Esophagus mucosa (tissue), 1 donor: ENCODE data around the gene CTNNA1. TPM values are rescaled to one million over a fixed set of nuclear protein-coding genes. Genes with fewer than 3 reads are reported as not detected.

Experiments used
- ATAC-seq: fragments of 200-7000 bp; cut with Tn5 transposase; one replicate; pipeline ENCODE4 v1.9.1; 2020
- total RNA-seq: library from RNA; stranded (reverse); gene quantifications from one replicate; pipeline ENCODE4 v1.2.4, GENCODE V29; 2023
- donor health status: DM: yes; HTN: yes; CAD: no.

CTNNA1 gene
- total RNA-seq, 1 donor from 2014 or later: 332 TPM

DNA sequence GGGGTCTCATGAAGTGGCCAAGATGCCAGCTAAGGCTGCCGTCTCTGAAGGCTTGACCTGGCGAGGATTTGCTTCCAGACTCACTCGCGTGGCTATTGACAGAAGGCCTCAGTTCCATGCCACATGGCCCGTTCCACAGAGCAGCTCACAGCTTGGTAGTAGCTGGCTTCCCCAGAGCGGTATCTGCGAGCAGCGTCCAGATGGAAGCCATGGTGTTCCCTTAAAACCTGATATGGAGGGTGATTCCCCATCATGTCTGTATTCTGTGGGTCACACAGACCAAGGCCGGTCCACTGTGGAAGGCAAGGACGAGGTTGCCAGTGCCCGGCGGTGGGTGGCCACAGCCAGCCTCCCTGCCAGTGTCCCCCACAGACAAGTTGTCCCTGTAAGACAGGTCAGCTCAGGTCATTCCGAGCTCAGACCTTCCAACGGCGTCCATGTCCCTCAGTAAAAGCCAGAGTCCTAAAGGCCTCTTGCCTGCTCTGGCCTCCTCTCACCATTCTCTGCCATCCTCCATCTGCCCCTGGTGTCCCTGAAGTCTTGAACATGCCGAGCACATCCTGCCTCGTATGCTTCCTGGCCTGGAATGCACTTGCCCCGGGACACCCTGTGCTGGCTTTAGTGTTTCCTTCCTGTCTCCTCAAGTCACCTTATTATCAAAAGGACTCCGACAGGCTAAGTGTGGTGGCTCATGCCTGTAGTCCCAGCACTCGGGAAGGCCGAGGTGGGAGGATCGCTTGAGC is 183.2 kb downstream of the CTNNA1 start:
- ATAC-seq: peak; percentile 14

DNA sequence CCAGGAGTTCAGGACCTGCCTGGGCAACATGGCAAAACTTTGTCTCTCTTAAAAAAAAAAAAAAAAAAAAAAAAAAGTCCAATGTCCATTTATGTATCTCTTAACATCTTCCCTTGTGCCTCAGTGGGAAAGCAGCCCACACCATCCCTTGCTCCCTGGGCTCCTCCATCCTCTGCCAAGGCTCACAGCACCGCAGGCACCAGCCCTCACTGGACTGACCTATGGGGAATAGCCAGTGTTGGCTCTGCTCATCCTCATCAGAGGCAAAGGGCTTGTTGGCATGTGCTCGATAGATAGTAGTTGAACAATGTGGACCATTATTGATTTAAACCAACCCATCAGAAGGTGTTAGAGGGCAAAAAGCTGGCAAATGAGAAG is 183.7 kb downstream of the CTNNA1 start:
- peak; percentile 23 for ATAC-seq

DNA sequence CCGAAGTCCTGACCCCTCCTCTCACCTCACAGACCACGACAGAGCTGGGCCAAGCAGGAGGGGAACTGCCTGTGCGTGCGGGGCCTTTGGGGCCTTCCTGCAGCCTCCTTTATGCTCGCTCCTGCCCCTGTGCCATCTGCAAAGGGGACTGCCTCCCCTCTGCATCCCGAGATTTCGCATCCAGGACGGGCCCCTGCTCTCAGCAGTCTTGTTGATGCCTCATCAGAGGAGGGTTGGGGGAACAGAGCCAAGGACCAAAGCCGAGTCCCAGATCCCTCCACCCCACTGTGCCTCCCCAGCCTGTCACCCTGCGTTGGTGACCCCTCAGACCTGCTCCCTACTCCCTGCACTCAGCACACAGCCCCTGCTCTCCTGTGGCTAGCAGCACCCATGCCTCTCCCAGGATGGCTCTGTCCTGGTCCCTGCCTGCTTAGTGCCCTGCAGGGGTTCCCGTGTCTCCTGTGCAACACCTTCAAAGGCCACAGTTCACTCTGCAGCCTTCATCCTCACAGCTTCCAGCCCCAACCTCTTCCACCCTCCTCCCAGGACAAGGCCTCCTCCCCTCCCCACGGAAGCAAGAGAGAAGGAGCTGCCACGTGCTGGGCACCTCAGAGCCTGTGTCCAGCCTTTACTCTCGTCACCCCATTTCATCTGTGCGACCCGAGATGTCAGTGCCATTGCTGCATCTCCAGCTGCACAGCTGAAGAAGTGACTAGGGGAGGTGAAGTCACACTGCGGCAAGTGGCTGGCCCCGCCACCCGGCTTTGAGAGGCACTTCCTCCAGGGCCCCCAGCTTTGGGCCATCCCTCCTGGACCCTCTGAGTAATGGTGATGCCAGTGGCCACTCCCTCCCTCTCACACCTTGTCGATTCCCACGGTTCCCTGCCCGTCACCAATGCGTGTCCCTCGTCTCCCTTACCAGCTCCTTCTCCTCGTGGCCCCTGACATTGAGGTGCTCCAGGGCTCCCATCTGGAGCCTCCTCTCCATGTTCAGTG is 184.5 kb downstream of the CTNNA1 start:
- peak; percentile 37 for ATAC-seq

DNA sequence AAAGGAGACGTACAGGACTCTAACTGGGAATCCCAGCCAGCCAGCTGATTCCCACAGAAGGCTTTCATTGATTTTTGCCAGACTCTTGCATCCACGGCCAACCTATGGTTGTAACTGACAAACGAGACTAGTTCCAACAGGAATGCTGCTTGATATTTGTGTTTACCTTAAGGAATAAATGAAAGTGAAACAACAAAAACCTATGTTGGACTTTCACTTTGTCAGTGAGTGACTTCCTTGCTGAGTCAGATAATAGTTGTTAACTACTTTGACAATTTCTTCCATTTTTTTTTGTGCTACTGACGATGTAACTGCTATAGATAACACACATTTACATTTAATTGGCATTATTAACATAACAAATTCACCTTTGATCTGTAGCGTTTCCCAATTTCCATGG is 185.3 kb downstream of the CTNNA1 start:
- ATAC-seq: no peak

DNA sequence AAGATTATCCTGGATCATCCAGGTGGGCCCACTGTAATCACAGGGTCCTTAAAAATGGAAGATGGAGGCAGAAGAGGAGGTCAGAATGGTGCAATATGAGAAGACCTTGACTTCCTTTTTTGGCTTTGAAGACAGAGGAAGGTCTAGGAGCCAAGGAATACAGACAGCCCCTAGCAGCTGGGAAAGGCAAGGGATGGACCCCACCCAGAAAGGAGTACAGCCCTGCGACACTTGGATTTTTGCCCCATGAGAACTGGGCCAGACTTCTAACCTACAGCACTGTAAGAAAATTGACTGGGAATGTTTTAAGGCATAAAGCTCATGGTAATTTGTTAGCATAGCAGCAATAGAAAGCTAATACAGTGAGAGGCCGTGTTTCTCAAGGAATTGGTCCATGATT is 188.8 kb downstream of the CTNNA1 start:
- ATAC-seq: no peak

DNA sequence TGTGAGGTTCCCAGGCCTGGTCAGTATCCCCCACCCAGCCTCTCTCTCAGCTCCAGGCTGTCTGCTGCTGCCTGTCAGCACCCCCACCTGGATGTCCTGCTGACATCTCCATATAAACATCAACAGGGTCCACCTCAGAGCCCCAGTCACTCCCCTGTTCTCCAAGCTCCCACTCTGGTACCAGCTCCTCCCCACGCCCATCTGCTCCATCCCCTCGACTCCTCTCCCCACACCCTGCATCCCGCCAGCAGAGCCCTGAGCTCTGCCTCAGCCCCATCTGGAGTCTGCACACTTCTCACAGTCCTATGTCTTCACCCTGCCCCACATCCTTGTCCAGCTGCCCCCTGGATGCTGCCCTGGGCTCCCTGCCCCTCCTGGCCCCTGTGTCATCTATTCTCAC is 189.6 kb downstream of the CTNNA1 start:
- no peak for ATAC-seq

DNA sequence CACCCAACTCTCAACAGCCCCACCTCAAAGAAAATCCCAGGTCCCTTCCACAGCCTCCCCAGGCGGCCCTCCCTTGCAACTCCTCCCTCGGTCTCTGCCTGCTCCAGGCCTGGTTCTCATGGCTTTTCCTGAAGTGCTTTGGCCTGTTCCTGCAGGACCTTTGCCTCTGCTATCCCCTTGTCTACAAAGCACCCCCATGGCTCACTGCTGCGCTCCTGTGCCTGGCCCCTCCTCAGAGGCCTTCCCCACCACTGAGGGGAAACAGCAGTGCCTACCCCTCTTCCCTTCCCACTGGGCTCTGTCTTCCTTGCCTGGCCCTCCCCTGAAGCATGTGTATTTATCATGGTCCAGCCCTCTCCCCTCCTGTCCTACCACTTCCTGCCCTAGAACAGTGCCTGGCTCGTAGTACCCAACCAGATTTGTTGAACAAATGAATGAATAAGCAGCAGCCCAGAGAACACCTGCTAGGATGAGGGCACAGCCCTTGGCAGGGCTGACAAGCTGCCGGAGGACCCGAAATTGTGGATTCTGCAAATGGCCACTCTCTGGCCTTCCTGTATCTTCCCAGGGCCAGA is 190.5 kb downstream of the CTNNA1 start:
- ATAC-seq: no peak

DNA sequence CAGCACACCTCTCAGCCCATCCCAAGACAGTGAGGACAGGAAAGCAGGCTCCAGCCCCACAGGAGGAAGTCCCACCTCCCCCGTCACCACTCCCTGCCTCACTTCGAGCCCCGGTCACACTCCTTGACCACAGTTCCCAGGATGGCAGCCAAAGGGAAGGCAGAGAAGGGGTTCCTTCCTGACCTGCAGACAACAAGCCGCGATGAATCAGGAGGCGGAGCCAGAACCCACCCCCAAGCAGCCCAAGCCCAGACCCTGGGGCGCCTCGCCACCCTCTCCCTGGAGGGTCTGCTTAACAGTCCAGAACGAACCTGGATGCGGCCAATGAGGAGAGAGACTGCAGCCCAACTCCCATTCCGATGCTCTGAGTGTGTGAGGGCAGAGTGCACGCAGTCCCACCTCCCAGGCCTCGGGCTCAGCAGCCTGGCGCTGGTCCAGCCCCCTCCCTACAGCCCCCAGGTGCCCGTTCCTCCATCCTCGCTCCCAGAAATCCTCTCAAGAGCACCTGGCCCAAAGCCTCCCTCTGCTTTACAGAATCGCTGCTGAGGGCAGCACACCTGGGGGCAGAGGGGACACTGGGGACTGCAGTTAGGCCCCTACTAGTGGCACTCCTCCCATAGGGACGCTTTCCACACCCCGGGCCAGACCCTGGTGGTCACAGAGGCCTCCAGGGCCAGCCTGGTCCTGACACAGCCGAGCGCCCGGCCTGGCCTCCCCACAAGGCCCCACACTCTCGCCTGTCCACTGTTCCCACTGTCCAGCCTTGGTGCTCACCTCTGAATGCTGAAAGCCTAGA is 191.5 kb downstream of the CTNNA1 start:
- ATAC-seq: peak; percentile 21

DNA sequence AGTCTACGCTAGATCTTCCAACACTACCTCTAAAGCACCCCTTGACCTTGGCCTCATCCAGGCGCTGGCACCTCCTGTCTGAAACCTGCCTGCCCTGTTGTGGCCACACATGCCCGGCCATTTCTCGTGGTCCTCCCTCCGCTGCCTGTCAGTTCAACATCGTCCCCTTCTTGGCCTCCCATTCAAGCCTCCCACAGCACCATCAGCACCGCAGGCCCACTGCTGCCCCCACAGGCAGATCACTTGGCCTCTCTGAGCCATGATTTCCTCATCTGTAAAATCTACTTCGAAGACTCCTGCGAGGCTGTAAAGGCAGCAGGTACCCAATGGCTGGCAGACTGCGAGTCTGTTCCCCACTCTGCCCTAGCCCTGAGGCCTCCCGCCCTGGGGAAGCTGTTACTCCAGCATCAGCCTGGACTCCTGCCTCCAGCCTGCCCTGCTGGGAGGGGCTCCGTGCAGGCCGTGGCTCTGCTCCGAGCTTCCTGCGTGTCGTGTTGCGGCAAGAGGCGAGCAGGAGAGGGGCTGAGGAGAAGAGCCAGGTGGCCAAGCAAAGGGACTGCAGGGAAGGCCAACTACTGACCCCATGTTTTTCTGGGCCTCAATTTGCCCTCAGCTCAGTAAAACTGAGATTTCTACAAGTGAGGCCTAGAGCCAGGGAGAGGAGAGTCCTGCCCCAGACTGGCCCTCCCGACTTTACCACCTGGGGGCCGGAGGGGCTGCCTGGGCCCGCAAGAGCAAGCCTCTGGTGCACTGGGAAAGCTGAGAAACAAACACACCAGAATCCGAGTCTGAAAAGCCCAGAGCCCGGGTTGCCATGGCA is 192.4 kb downstream of the CTNNA1 start:
- no peak for ATAC-seq

DNA sequence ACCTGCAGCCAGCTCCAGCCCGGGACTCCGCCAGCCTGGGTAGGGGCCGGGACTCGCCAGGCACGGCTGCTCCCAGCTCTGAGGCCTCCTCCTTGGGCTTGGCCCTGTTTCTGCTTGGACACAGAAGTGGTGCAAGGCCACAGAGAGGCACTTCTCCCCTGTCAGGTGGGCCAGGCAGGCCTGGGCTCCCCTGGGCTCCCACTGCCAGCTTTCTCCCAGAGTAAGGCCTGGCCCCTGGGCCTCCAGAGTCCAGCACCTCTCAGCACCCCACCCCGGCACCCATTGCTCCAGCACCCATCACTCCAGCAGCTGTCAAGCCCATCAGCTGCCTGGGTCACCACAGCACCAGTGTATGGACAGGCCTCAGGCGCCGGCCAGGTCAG is 193.0 kb downstream of the CTNNA1 start:
- no peak for ATAC-seq

DNA sequence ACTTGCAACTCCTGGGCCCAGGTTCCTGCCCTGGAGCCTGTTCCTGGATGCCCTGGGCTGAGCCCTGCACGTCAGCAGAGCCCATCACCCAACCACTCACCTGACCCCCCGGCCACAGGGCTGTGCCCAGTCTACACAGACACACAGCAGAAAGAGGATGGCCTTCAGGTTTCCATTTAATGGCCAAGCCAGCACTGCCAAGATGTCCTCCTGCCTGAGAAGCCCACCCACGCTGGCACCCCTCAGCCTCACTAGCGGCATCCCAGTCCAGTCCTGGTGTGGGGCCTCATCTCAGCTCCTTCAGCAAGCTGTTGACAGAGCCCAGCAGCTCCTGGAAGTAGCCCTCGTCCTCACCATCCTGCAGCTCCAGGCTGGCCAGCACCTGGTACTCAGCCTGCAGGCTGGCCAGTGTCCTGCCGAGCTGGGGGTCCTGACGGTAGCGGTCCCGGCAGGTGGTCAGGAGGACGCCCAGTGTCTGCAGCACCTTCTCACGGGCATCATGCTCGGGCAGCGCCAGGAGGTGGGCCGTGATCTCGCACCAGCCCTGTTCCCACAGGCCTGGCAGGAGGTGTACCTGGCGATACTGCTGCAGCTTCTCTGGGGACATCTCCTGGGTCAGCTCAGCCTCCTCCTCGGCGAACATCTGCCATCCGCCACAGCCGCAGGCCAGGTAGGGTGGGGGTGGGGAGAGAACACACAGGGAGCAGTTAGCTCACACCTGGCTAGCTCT is 193.8 kb downstream of the CTNNA1 start:
- ATAC-seq: no peak

DNA sequence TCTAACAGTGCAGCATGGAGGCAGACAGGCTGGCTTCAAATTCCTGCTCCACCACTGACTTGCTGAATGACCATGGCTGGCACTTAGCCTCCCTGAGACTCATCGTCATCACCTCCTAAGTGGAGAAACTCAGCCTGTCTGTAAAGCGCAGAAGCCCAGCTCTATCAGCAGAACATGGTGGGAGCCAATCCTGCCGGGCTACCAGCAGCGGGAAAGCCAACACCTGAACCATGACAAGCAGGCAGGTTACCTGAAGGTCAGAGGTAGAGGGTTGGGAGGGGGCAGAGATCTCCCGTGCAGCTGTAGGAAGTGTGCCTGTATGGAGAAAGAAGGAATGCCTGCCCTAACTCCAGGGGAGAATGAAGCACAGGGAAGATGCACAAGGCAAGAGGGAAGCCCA is 194.6 kb downstream of the CTNNA1 start:
- no peak for ATAC-seq

DNA sequence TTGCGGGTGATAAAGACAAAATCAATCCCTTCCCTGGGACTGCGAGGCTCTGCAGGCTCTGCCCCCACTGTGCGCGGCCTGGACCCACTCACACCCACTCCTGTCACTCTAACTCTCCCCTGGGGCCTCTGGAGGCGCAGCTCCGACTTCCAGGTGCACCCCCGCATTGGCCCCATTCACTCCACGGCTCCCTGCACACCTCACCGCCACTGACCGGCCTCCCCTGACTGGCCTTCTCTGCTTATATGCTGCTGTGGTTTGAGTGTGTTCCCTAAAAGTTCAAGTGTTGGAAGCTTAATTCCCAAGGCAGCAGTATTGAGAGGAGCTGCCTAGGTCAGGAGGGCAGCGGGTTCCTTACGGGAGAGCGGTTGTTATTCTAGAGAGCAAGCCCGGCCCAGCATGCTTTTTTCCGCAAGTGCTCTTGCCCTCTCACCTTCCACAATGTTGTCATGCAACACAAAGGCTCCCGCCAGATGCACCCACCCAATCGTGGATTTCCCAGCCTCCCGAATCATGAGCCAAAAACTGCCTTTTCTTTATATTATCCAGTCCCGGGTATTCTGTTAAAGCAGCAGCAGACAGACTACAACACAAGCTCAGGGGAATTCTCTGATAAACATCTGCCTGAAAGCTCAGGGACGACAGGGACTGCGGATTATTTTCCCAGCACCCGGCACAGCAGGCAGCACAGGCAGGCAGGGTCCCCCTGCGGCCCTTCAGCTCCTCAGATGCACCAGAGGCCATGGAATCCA is 195.4 kb downstream of the CTNNA1 start:
- ATAC-seq: no peak

DNA sequence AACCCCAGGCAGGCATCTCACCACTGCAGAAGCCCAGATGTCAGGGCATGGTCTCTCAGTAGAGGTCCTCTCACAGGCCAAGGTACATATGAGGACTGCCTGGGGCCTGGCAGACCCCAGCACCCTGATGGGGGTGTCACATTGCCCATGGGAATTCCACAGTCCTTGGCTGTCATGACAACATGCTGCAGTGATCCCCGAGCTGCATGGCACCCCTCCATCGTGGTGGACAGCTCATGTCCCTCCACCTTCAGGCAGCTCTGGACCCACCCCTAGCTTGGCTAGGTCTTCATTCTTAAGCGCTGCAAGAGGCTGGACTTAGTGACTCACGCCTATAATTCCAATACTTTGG is 196.0 kb downstream of the CTNNA1 start:
- no peak for ATAC-seq

DNA sequence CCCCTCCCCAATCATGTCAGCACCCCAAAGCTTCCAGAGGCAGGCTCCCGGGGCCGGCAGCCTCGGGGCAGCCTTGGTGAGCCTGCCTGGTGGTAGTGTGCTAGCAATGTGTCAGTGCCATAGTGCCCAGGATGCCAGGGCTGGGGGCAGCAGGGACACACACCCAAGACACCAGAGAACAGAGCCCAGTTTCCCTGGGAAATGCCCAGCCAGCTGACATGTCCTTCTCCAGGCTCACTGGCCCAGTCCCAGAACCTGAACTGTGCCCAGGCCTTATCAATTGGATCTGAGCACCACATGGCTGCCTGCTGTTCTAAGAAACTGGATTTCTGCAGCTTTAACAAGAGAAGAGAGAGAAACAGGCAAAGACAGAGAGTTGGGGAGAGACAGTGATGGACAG is 196.8 kb downstream of the CTNNA1 start:
- ATAC-seq: no peak

DNA sequence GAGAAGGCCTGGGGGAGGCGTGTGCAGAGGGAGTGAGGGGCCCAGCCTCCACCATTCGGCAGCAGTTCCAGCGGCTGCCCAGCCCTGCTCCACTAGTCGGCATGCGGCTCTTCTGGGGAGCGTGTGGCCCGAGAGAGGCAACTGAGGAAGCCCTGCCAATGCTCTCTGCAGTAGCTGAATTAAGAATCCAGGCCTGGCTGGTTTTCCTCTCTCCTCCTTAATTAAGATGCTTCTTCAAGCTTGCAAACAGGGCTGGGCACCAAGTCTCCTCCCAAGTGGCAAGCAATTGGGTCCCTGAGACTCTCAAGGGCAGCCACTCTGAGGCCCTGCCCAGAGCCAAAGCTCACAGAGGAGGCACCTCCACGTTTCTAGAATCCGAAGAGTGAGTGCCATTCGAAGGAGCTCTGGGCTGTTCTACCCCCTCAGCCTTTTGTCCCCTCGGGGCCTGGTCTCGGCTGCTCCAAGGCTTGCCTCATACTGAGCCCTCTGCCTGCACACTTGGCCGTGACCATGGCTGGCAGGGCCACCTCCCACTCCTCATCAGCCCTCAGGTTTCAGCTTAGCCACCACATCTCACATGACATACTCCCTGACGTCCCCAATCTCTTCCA is 197.3 kb downstream of the CTNNA1 start:
- ATAC-seq: no peak

DNA sequence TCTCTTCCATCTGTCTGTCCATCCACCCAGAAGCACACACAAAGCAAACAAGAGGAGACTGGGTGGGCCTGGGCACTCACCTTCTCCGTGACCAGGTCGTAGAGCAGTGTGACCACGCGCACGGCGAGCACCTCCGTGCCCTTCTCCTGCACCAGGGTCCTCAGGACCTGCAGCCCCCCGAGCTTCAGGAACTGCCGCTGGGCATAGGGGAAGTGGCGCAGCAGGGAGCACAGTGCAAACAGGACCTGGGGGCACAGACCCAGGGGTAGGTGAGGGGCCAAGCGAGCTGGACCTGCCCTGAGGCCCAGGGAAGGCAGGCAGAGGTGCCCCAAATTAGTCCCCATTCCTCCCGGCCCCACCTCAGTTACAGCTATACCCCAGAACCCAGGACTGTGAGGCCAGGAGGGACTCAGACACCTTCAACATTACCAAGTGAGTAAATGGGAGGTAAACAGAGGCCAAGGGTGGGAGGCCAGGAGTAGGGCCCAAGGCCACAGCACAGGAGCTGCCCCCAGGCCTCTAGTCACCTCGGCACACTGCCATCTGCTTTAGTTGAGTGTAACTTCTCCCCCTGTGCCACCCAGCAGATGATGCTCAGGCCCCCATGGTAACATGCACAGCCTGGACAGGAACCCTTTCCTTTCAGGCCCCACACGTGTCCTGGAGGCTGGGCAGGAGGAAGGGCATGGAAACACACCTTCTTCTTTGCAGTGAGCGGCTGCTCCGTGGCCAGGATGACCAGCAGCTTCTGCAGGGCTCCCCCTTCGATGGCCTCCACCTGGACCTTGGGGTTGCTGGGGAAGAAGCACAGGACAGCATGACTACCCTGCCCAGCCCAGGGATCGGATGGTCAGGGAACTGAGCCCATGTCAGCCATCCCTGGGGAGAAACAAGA is 198.1 kb downstream of the CTNNA1 start:
- ATAC-seq: no peak

DNA sequence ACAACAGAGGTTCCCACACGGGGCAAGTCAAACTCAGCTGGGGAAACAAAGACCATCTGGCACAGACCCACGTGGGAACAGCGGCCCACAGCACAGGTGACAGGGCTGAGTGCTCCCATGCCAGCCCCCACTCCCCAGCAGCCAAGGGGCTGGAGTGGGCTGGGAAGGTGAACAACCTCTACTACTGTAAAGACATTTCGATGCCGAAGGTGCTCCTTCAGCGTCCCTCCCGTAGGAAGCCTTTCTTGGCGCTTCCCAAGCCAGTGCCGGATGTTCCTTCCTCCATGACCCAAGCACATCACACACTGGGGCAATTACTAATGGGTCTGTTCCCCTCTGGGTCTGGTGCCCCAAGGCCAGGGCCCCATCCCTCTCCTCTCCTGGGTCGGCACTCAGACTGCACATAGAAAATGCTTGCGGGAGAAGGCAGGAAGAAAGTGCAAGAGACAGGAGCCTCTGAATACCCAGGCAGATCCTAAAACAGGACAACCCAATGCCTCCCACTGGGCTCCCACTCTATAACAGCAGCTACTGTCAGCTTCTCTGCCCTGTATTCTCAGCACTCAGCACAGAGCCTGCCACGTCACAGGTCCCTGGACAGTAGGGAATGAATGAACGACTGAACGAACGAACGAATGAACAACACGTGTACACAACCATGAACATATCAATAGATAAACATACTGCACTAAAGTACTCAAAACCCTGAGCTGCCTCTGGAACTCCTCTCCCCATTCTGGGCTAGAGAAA is 198.9 kb downstream of the CTNNA1 start:
- ATAC-seq: no peak
